Omental fat pad (tissue), 4 donors: ENCODE results near the gene TM7SF3. TPM values are rescaled to one million over a fixed set of nuclear protein-coding genes. Genes with fewer than 3 reads are reported as not detected.

Source experiments
- ATAC-seq: fragments of 150-250 bp; one replicate; pipeline ENCODE4 v1.9.1; 2016; ENCODE audit warnings: mild to moderate bottlenecking, moderate library complexity; ENCODE audit not compliant: low FRiP score
- DNase-seq: peaks from one replicate; pipeline ENCODE4 v3.0.0-alpha.2; 2019; ENCODE audit warnings: low spot score
- CTCF ChIP-seq, 3 donors: fragments of 450-650 bp; IDR thresholded peaks; one replicate each; pipeline ENCODE4 v1.5.1; 2016 to 2017; ENCODE audit warnings: antibody characterized with exemption in 3 of 3, mild to moderate bottlenecking in 3 of 3, moderate library complexity in 2 of 3
- total RNA-seq, 4 donors: library from RNA; depleted of rRNA; stranded (reverse); fragments of >200 nt; gene quantifications; one replicate each; pipeline ENCODE4 v1.1.0, GENCODE V29; 2016

The TM7SF3 gene
- total RNA-seq, 4 donors from 2014 or later, result 33.9 to 92.5 (median 62.4) TPM

DNA sequence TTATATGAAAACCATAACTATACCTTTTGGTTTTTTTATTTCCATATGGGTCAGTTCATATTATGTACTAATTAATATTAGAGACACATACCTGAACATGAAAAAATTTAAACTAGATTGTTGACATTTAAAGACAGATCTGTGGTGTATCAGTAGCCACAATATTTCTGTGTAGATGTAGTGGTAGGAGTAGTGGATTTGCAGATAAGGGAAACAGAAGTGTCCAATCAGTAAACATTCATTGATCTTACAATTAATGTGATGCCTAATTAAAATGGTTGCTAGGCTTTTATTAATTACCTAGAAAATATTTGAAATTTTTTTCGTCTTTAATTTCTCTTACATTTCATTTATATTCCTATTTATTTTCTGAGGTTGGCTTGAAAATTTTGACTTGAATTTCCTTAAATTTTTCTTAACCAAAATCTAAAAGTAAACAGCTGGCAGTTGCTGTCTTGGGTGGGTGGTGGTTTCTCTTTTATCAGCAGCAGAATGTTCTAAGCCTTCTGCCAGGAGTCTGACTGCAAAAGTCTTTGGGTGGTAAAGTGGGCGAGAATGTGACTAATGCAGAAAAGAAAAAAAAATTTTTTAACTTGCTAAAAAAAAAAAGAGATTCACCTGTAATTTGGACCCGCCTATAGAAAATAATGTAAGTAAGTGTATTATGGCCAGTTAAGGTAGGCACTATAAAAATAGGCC is 73.5 kb downstream of the TM7SF3 start:
- no peak for ATAC-seq
- no peak for TF ChIP-seq CTCF (IDR thresholded peaks at IDR 0.05)

GRCh38 chr12:26939953-26940352 is 74.2 kb downstream of the TM7SF3 start:
- TF ChIP-seq CTCF (IDR thresholded peaks at IDR 0.05), result no peak
- ATAC-seq (no peak), DNase-seq (no peak)

More for the DNA sequence above, 73.5 kb downstream of the TM7SF3 start:
- DNase-seq, result no peak

DNA sequence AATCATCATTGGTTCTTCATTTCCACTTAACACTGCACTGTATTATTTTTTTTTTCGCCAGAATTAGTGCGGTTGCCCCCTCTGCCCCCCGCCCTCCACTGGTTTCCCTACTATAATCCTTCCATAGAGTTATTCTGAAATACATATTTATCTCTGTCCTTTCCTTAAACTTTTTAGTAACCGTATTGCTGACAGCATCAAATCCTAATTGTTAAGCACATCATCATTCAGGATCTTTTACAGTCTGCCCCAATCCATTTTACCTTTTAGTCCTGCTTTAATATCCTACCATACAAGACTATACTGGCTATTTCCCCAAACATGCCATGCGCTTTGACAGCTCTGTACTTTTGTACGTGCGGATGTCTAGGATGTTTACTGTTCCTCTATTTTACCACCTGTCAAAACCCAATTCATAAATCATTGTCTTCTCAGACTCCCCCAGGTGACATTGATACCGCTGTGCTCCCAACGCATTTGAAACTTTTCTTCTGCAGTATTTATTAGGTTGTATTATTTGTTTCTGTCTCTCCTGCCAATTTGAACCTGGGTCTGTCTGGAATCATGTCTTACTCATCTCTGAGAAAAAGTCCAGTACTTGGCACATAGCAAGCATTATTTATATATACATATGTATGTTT is 74.9 kb downstream of the TM7SF3 start:
- DNase-seq, result no peak
- TF ChIP-seq CTCF (IDR thresholded peaks at IDR 0.05), result no peak
- ATAC-seq, result no peak

DNA sequence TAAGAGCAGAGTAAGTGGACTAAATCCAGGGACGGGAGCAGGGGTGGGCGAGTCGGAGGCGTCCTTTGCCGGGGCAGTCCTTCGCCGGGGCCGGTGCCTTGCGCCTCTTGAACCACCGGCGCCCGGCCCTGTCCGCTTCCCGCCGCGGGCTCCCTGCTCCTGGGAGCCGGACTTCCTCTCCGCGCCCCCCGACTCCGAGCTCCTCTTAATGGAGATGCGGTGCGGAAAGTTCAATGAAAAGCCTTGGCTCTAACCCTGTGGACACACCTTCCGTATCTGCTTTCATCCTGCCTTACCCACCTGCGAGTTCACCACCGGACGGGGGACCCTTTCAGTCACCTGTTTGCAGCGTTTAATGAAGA is 75.5 kb downstream of the TM7SF3 start:
- peak; percentile 13 for ATAC-seq
- no peak for DNase-seq
- TF ChIP-seq CTCF (IDR thresholded peaks at IDR 0.05), result no peak

GRCh38 chr12:26937863-26938700 is 76.1 kb downstream of the TM7SF3 start, which contains the start of the genes FGFR1OP2 and INTS13:
FGFR1OP2 (plus strand) TSS chr12:26938470; CDS start chr12:26954159, 15,689 bp downstream.
INTS13 (minus strand) TSS chr12:26937981; CDS start chr12:26936803, 1,178 bp downstream.
- DNase-seq (peak; percentile 99), ATAC-seq (peak; percentile 97)
- TF ChIP-seq CTCF (IDR thresholded peaks at IDR 0.05), result no peak

- DNase-seq (no peak), ATAC-seq (no peak)
- TF ChIP-seq CTCF (IDR thresholded peaks at IDR 0.05), result no peak
Measured at GRCh38 chr12:26937443-26937862, 76.7 kb downstream of the TM7SF3 start.
